Neural crest cell (in vitro differentiated cells): Measurements from ENCODE around the gene DCXR. TPM values are rescaled to one million over a fixed set of nuclear protein-coding genes. Genes with fewer than 3 reads are reported as not detected.

Source experiments
- DNase-seq: peaks from one replicate; pipeline ENCODE4 v3.0.0; 2021; ENCODE audit warnings: low read depth, mixed read lengths, low spot score
- H3K27ac Mint-ChIP-seq: one replicate; pipeline ENCODE4 v1.8.0; 2021; ENCODE audit warnings: mild to moderate bottlenecking, mixed read lengths; ENCODE audit not compliant: unreplicated experiment
- H3K27me3 Mint-ChIP-seq: 2 replicates; pipeline ENCODE4 v1.8.0; 2021; ENCODE audit warnings: low read depth, mild to moderate bottlenecking, mixed read lengths
- H3K36me3 Mint-ChIP-seq: 2 replicates; pipeline ENCODE4 v1.8.0; 2021; ENCODE audit warnings: low read depth, mild to moderate bottlenecking, mixed read lengths
- H3K4me1 Mint-ChIP-seq: 2 replicates; pipeline ENCODE4 v1.8.0; 2021; ENCODE audit warnings: mixed read lengths
- H3K4me3 Mint-ChIP-seq: one replicate; pipeline ENCODE4 v1.8.0; 2021; ENCODE audit warnings: mild to moderate bottlenecking, mixed read lengths
- H3K9me3 Mint-ChIP-seq: 2 replicates; pipeline ENCODE4 v1.8.0; 2021; ENCODE audit warnings: mixed read lengths
- CTCF ChIP-seq: fragments of 200-600 bp; sonication (generic); conservative IDR thresholded peaks from 2 replicates; pipeline ENCODE4 v1.5.0; 2021; ENCODE audit warnings: antibody characterized with exemption, mild to moderate bottlenecking
- total RNA-seq: library from RNA; stranded (reverse); gene quantifications from 2 replicates; pipeline ENCODE4 v1.2.1, GENCODE V29; 2021

Gene DCXR
- total RNA-seq, 1 donor from 2014 or later, result 198 TPM

GRCh38 chr17:82035956-82036633 lies 1.4 kb downstream of the DCXR start:
- peak overlapping the region; percentile 78 for H3K4me3 Mint-ChIP-seq

GRCh38 chr17:82035488-82035887 lies 2.0 kb downstream of the DCXR start:
- no peak for TF ChIP-seq CTCF
- DNase-seq, result no peak
- Mint-ChIP-seq H3K36me3 (no peaks in the 10 kb centered on the region), H3K27me3 (peaks cover 3% of the 10 kb centered on the region), H3K4me1 (peaks cover 29% of the 10 kb centered on the region), H3K27ac (no peak overlapping the region), H3K4me3 (peak overlapping the region; percentile 72), H3K9me3 (no peaks in the 10 kb centered on the region)

More at GRCh38 chr17:82035956-82036633, 1.4 kb downstream of the DCXR start:
- Mint-ChIP-seq H3K9me3 (no peaks in the 10 kb centered on the region), H3K4me1 (peaks cover 31% of the 10 kb centered on the region), H3K27me3 (peaks cover 3% of the 10 kb centered on the region), H3K27ac (no peak overlapping the region), H3K36me3 (no peaks in the 10 kb centered on the region)
- TF ChIP-seq CTCF, result no peak
- DNase-seq, result no peak

- H3K4me1 Mint-ChIP-seq, result peaks cover 26% of the 10 kb centered on the region
- H3K27ac Mint-ChIP-seq, result no peak overlapping the region
- no peak for DNase-seq
- H3K9me3 Mint-ChIP-seq, result no peaks in the 10 kb centered on the region
- no peaks in the 10 kb centered on the region for H3K36me3 Mint-ChIP-seq
- no peak for TF ChIP-seq CTCF
- peak overlapping the region; percentile 72 for H3K4me3 Mint-ChIP-seq
- H3K27me3 Mint-ChIP-seq, result peaks cover 3% of the 10 kb centered on the region
These were observed 3.0 kb downstream of the DCXR start for GRCh38 chr17:82034371-82035011.

- no peak for DNase-seq
- no peak for TF ChIP-seq CTCF
- peaks cover 20% of the 10 kb centered on the region for H3K4me1 Mint-ChIP-seq
- no peak overlapping the region for H3K27ac Mint-ChIP-seq
- no peaks in the 10 kb centered on the region for H3K9me3 Mint-ChIP-seq
- peaks cover 3% of the 10 kb centered on the region for H3K27me3 Mint-ChIP-seq
- peak overlapping the region; percentile 84 for H3K4me3 Mint-ChIP-seq
- H3K36me3 Mint-ChIP-seq, result no peaks in the 10 kb centered on the region
These were observed 4.0 kb downstream of the DCXR start for GRCh38 chr17:82033359-82034085.

GRCh38 chr17:82031885-82032627 lies 5.4 kb downstream of the DCXR start:
- Mint-ChIP-seq H3K36me3 (no peaks in the 10 kb centered on the region), H3K27me3 (peaks cover 3% of the 10 kb centered on the region), H3K4me3 (peak overlapping the region; percentile 84), H3K27ac (no peak overlapping the region), H3K4me1 (peaks cover 14% of the 10 kb centered on the region), H3K9me3 (no peaks in the 10 kb centered on the region)
- DNase-seq, result no peak
- TF ChIP-seq CTCF, result no peak
